Iris pigment epithelial cell (primary cell): ENCODE measurements around the gene LILRB1.
"Not testable (repeated sequence)": the region's sequence is repeated elsewhere in the genome, so short reads cannot be mapped to it uniquely, and the experiment has no call there.

Experiments
- DNase-seq: peaks from one replicate; pipeline ENCODE4 v3.0.0-alpha.2; 2011; ENCODE audit warnings: low read depth

LILRB1 gene

DNA sequence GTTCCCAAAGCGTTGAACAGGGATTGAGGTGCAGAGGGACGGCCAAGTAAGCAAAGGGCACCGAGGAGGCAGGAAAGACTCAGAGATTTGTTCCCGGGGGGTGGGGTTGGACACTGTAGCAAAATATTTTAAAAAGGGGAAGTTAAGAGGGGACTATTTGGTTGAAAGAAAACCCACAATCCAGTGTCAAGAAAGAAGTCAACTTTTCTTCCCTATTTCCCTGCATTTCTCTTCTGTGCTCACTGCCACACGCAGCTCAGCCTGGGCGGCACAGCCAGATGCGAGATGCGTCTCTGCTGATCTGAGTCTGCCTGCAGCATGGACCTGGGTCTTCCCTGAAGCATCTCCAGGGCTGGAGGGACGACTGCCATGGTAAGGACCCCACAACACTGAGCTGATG is at the start of gene LILRB1:
TSS of gene LILRB1 (plus strand) at position 223 of the 400 bp plus-strand sequence. CDS start 590 bp downstream, outside the sequence.
- not testable (repeated sequence) for DNase-seq

DNA sequence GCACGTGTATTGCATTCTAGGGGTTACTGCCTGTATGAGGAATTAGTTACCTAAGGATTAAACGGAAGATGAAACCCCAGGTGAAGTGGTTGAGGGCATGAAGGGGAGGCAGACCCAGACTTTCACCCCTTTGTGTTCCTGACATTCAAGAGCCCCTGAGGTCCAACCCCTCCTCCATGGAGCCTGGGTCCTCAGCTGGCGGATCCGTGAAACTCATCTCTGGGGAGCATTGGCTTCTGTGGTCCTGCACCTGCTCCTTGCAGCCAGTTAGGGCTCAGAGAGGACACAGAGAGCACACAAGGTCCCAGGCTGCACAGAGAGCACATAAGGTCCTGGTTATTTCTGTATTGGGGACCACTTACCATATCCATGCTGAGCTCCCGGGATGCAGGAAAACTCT is 43.9 kb upstream of the LILRB1 start:
- no peak for DNase-seq

GRCh38 chr19:54587026-54587425 is 43.3 kb upstream of the LILRB1 start:
- no peak for DNase-seq

DNA sequence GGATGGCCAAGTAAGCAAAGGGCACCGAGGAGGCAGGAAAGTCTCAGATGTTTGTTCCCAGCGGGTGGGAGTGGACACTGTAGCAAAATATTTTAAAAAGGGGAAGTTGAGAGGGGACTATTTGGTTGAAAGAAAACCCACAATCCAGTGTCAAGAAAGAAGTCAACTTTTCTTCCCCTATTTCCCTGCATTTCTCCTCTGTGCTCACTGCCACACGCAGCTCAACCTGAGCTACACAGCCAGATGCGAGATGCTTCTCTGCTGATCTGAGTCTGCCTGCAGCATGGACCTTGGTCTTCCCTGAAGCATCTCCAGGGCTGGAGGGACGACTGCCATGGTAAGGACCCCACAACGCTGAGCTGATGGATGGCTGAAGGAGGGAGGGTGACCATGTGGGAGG is 36.8 kb upstream of the LILRB1 start, which contains the start of gene LILRA1:
TSS of gene LILRA1 (plus strand) at position 188 of the 400 bp plus-strand sequence. CDS start 613 bp downstream, outside the sequence.
- not testable (repeated sequence) for DNase-seq

DNA sequence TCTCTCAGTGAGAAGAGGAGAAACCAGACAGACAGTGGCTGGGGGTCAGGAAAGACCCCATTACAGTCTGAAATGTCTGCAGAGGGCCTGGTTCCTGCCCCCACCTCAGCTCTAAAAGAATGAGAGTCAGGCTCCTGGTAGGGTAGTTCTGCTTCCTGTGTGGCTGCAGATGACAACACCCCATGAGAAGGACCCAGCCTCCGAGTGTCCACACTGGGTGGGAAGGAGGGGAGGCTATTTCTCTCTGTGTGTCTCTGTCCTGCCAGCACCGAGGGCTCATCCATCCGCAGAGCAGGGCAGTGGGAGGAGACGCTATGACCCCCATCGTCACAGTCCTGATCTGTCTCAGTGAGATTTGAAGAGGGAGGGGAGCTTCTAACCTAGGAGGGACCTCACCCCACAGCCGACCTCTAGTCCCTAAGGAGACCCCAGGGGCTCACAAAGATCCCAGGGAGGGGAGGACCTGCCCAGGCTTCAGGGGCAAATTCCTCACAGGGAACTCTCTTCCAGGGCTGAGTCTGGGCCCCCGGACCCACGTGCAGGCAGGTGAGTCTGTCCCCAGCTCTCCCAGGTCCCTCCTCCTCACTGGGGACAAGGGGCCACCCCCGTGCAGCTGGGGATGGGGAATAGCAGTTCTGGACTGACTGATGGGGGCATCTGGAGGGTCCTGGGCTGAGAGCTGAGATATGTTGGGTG is 36.2 kb upstream of the LILRB1 start:
- DNase-seq, result not testable (repeated sequence)

DNA sequence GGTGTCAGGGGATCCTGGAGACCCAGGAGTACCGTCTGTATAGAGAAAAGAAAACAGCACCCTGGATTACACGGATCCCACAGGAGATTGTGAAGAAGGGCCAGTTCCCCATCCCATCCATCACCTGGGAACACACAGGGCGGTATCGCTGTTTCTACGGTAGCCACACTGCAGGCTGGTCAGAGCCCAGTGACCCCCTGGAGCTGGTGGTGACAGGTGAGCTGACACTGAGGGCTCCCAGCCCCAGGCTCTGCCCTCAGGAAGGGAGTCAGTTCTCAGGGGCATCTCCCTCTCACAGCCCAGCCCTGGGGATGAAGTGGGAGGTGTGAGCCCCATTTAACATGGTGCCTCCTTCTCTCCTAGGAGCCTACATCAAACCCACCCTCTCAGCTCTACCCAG is 35.5 kb upstream of the LILRB1 start:
- no peak for DNase-seq

DNA sequence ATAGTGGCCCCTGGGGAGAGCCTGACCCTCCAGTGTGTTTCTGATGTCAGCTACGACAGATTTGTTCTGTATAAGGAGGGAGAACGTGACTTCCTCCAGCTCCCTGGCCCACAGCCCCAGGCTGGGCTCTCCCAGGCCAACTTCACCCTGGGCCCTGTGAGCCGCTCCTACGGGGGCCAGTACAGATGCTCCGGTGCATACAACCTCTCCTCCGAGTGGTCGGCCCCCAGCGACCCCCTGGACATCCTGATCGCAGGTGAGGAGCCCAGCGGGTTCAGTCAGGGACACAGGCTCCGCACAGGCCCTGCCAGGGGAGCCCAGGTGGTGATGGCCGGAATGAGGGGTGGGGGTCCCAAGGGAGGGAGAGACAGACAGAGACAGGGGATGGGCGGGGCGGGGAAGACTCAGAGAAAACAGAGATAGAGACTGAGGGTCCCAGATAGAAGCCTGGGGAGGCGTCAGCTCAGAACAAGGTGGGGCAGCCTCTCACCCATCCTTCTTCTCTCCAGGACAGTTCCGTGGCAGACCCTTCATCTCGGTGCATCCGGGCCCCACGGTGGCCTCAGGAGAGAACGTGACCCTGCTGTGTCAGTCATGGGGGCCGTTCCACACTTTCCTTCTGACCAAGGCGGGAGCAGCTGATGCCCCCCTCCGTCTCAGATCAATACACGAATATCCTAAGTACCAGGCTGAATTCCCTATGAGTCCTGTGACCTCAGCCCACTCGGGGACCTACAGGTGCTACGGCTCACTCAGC is 34.4 kb upstream of the LILRB1 start:
- DNase-seq, result not testable (repeated sequence)

- DNase-seq, result no peak
Measured at GRCh38 chr19:54600212-54600611, 30.1 kb upstream of the LILRB1 start.

- no peak for DNase-seq
Measured at GRCh38 chr19:54606230-54606629, 24.1 kb upstream of the LILRB1 start.

GRCh38 chr19:54606891-54607784 is 23.1 kb upstream of the LILRB1 start:
- DNase-seq, result no peak

GRCh38 chr19:54607785-54608150 is 22.5 kb upstream of the LILRB1 start:
- no peak for DNase-seq

DNA sequence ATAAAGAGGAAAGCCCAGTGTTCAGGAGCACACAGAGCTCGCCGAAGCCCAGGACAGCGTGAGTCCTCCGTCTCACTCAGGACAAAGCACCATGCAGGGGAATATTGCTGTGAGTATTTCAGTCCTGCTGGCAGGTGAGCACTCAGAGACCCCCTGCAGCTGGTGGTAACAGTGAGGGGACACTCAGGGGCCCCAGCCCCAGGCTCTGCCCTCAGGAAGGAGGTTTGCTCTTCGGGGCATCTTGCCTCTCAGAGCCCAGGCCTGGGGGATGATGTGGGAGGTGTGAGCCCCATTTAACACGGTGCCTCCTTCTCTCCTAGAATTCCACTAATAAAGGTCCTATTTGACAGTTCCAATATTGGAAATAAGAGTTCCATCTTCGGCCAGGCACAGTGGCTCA is 22.1 kb upstream of the LILRB1 start:
- no peak for DNase-seq

DNA sequence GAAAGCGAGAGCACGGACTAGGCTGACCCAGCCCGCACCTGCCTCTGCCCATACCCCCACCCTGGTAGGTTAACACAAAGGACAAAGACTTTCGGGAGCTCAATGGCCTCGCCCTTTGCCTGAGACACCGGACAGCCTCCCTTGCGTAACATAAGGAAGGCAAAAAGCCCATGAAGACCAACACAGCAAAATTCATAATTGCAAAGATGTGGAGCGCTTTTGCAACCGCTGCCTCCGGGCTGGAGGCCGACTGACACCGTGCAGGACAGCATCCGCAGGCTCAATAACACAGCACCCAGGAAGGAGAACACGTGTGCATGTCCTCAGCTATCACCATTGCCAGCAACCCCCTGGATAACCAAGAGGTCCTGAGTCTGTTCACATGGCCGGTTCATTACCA is 21.5 kb upstream of the LILRB1 start:
- DNase-seq, result no peak

- no peak for DNase-seq
Measured at GRCh38 chr19:54609356-54609791, 20.9 kb upstream of the LILRB1 start.

GRCh38 chr19:54612428-54612827 is 17.9 kb upstream of the LILRB1 start:
- DNase-seq, result no peak

GRCh38 chr19:54614726-54615125 is 15.6 kb upstream of the LILRB1 start:
- no peak for DNase-seq

- DNase-seq, result no peak
Measured at GRCh38 chr19:54616057-54616456, 14.2 kb upstream of the LILRB1 start.

GRCh38 chr19:54616821-54617560 is 13.3 kb upstream of the LILRB1 start:
- no peak for DNase-seq

DNA sequence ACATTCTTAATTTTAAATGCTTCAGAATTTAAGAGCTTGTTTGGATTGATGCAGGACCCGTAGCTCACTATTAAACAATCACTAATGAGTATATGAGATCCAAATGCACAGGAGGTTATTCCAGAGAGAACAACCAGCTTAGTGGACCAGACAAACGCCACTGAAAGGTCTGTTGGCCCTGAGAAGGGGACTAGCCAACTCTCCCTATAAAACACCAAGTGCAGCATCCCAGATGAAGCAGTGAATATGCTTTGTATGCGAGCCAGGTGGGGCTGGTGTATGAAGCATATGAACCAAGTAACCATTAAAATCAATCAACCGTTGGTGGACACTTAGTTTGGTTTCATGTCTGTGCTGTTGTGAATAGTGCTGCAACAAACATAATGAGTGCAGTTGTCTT is 9.8 kb upstream of the LILRB1 start:
- no peak for DNase-seq

DNA sequence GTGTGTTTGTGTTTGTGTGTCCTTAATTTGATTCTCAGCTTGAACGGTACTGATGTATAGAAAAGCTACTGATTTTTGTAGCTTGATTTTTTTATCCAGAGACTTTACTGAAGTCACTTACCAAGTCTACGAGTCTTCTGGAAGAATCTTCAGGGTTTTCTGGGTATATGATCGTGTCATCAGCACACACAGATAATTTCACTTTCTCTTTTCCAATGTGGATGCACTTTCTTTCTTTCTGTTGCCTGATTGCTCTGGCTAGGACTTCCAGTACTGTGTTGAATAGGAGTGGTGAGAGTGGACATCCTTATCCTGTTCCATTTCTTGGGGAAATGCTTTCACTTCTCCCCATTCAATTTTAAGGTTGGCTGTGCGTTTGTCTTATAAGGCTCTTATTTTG is 7.9 kb upstream of the LILRB1 start:
- DNase-seq, result no peak

GRCh38 chr19:54624234-54624633 is 6.0 kb upstream of the LILRB1 start:
- not testable (repeated sequence) for DNase-seq
